SH-SY5Y (cell line): ENCODE results near the gene DLGAP4.

Experiments
- GATA2 ChIP-seq: IDR thresholded peaks from 2 replicates; pipeline ENCODE4 v1.6.1; 2011; ENCODE audit warnings: mild to moderate bottlenecking, low read depth, low read length
- GATA3 ChIP-seq: IDR thresholded peaks from 2 replicates; pipeline ENCODE4 v1.6.1; 2011; ENCODE audit warnings: low read depth, mild to moderate bottlenecking, low read length, moderate library complexity

GRCh38 chr20:36440370-36441026, 134.4 kb downstream of the DLGAP4 start:
- TF ChIP-seq GATA2 (no peak), GATA3 (no peak)
